IPS-15b (cell line): ENCODE data around the gene LRRC73.

ENCODE experiments used
- H3K27me3 ChIP-seq: one replicate; pipeline ENCODE4 v1.6.1; 2013; ENCODE audit warnings: low read length; ENCODE audit not compliant: control insufficient read depth, insufficient read depth
- H3K36me3 ChIP-seq: one replicate; pipeline ENCODE4 v1.6.1; 2013; ENCODE audit warnings: low read length; ENCODE audit not compliant: control insufficient read depth, insufficient read depth
- H3K4me1 ChIP-seq: one replicate; pipeline ENCODE4 v1.6.1; 2013; ENCODE audit warnings: mild to moderate bottlenecking, low read length; ENCODE audit not compliant: control insufficient read depth, insufficient read depth
- H3K4me3 ChIP-seq: one replicate; pipeline ENCODE4 v1.5.1; 2013; ENCODE audit warnings: low read depth, low read length
- H3K9ac ChIP-seq: one replicate; pipeline ENCODE4 v1.6.1; 2013; ENCODE audit warnings: low read depth, mild to moderate bottlenecking, low read length
- H3K9me3 ChIP-seq: one replicate; pipeline ENCODE4 v1.6.1; 2013; ENCODE audit warnings: mild to moderate bottlenecking, low read length; ENCODE audit not compliant: control insufficient read depth, insufficient read depth

LRRC73 gene

GRCh38 chr6:43489277-43490072, 20.7 kb downstream of the LRRC73 start:
- Histone ChIP-seq H3K9ac (no peak overlapping the region), H3K36me3 (no peaks in the 10 kb centered on the region), H3K9me3 (no peaks in the 10 kb centered on the region), H3K4me1 (no peaks in the 10 kb centered on the region), H3K27me3 (no peaks in the 10 kb centered on the region), H3K4me3 (no peak overlapping the region)

GRCh38 chr6:43488667-43489276, 21.4 kb downstream of the LRRC73 start:
- no peaks in the 10 kb centered on the region for H3K36me3 ChIP-seq
- H3K4me1 ChIP-seq, result no peaks in the 10 kb centered on the region
- H3K9ac ChIP-seq, result no peak overlapping the region
- H3K9me3 ChIP-seq, result no peaks in the 10 kb centered on the region
- no peaks in the 10 kb centered on the region for H3K27me3 ChIP-seq
- no peak overlapping the region for H3K4me3 ChIP-seq

DNA sequence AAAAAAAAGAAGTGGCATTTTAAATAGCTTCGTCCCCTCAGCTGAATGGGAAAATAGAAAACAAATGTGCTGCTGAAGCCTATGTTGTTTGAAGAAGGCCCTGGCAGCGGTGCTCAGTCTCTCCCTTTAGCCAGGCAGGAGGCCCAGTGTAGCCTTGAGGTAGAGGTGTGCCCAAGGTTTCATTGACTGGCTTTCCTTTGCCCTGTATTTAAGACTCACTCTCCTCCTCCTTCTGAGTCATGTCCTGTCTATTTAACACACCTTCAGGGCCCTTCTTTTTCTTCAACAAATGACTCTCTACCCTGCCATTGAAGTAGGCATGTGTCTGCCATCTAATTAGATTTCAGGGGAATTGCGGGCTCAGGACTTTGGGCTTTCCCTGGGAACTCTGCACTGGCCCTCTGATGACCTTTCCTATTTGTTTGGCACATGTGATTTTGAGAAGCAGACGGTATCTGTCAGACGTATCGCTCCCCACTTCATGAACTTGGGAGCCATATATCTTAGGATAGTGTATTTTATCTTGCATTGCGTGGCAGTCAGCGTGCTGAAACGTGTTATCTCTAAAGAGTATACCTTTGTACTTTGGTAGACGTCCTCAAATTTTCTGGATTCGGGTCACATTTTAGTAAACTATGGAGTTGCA, 28.4 kb downstream of the LRRC73 start:
- peaks cover 3% of the 10 kb centered on the region for H3K36me3 ChIP-seq
- H3K9me3 ChIP-seq, result no peaks in the 10 kb centered on the region
- H3K4me1 ChIP-seq, result peaks cover 21% of the 10 kb centered on the region
- H3K4me3 ChIP-seq, result peak overlapping the region; percentile 2
- H3K9ac ChIP-seq, result no peak overlapping the region
- no peaks in the 10 kb centered on the region for H3K27me3 ChIP-seq

- peaks cover 22% of the 10 kb centered on the region for H3K4me1 ChIP-seq
- no peak overlapping the region for H3K4me3 ChIP-seq
- no peaks in the 10 kb centered on the region for H3K9me3 ChIP-seq
- peaks cover 3% of the 10 kb centered on the region for H3K36me3 ChIP-seq
- H3K9ac ChIP-seq, result no peak overlapping the region
- no peaks in the 10 kb centered on the region for H3K27me3 ChIP-seq
These were observed 29.1 kb downstream of the LRRC73 start for GRCh38 chr6:43481075-43481474.

- Histone ChIP-seq H3K36me3 (peaks cover 3% of the 10 kb centered on the region), H3K9me3 (no peaks in the 10 kb centered on the region), H3K4me1 (peaks cover 22% of the 10 kb centered on the region), H3K4me3 (peak overlapping the region; percentile 72), H3K9ac (peak overlapping the region; percentile 73), H3K27me3 (no peaks in the 10 kb centered on the region)
These were observed 32.2 kb downstream of the LRRC73 start for GRCh38 chr6:43478008-43478372.

- peaks cover 3% of the 10 kb centered on the region for H3K36me3 ChIP-seq
- H3K4me3 ChIP-seq, result peak within 1 kb of the TSS; percentile 72
- peak within 1 kb of the TSS; percentile 73 for H3K9ac ChIP-seq
- H3K9me3 ChIP-seq, result no peaks in the 10 kb centered on the region
- no peaks in the 10 kb centered on the region for H3K27me3 ChIP-seq
- H3K4me1 ChIP-seq, result peaks cover 20% of the 10 kb centered on the region
These were observed 32.7 kb downstream of the LRRC73 start, which contains the start of gene TJAP1 for GRCh38 chr6:43477235-43478007. Gene TJAP1, plus strand, starts transcription at chr6:43477570. Its CDS starts 21,432 bp downstream, at chr6:43499002.

GRCh38 chr6:43476746-43477145, 33.4 kb downstream of the LRRC73 start:
- Histone ChIP-seq H3K27me3 (no peaks in the 10 kb centered on the region), H3K4me1 (peaks cover 13% of the 10 kb centered on the region), H3K36me3 (peaks cover 3% of the 10 kb centered on the region), H3K4me3 (peak overlapping the region; percentile 47), H3K9ac (peak overlapping the region; percentile 9), H3K9me3 (no peaks in the 10 kb centered on the region)

DNA sequence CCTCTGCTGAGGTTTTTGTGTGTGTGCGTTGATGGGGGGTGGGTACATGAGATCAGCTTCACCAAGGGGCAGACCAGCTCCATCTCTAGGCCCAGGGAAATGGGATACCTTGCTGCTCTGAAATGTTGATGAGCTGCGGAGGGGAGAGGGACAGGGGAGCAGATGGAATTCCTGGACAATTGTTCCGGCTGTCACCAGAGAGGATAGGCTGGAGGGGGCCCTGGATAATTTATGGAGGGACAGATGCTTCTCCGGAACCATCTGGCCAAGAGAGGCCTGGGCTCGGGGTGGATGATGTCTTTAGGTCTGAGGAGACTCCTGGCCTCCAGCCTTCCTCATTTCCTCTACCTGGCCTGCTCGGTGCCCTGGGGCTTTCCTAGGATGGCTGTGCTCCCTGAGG, 34.6 kb downstream of the LRRC73 start:
- Histone ChIP-seq H3K4me3 (no peak overlapping the region), H3K9ac (peak overlapping the region; percentile 24), H3K36me3 (peaks cover 3% of the 10 kb centered on the region), H3K27me3 (no peaks in the 10 kb centered on the region), H3K4me1 (peaks cover 7% of the 10 kb centered on the region), H3K9me3 (no peaks in the 10 kb centered on the region)

DNA sequence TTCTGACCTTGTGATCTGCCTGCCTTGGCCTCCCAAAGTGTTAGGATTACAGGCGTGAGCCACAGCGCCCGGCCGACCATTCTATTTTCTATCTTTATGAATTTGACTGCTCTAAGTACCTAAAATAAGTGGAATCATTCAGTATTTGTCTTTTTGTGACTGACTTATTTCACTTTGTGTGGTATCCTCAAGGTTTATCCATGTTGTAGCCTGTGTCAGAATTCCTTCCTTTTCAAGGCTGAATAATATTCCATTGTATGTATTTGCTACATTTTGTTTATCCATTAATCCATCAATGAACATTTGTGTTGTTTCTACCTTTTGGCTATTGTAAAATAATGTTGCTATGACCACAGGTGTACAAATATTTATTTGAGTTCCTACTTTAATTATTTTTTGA, 37.6 kb downstream of the LRRC73 start:
- H3K4me1 ChIP-seq, result peaks cover 12% of the 10 kb centered on the region
- no peak overlapping the region for H3K9ac ChIP-seq
- no peaks in the 10 kb centered on the region for H3K36me3 ChIP-seq
- H3K4me3 ChIP-seq, result no peak overlapping the region
- no peaks in the 10 kb centered on the region for H3K9me3 ChIP-seq
- no peaks in the 10 kb centered on the region for H3K27me3 ChIP-seq

- Histone ChIP-seq H3K4me1 (peaks cover 9% of the 10 kb centered on the region), H3K4me3 (no peak overlapping the region), H3K36me3 (no peaks in the 10 kb centered on the region)
These were observed 38.7 kb downstream of the LRRC73 start for GRCh38 chr6:43471399-43471798.

GRCh38 chr6:43469947-43470346, 40.2 kb downstream of the LRRC73 start:
- Histone ChIP-seq H3K27me3 (no peaks in the 10 kb centered on the region), H3K4me3 (no peak overlapping the region), H3K4me1 (peaks cover 9% of the 10 kb centered on the region), H3K9ac (no peak overlapping the region), H3K9me3 (no peaks in the 10 kb centered on the region), H3K36me3 (no peaks in the 10 kb centered on the region)

More at GRCh38 chr6:43471399-43471798, 38.7 kb downstream of the LRRC73 start:
- Histone ChIP-seq H3K9ac (no peak overlapping the region), H3K9me3 (no peaks in the 10 kb centered on the region), H3K27me3 (no peaks in the 10 kb centered on the region)
